ENCODE data around the gene MRC2.

DNA sequence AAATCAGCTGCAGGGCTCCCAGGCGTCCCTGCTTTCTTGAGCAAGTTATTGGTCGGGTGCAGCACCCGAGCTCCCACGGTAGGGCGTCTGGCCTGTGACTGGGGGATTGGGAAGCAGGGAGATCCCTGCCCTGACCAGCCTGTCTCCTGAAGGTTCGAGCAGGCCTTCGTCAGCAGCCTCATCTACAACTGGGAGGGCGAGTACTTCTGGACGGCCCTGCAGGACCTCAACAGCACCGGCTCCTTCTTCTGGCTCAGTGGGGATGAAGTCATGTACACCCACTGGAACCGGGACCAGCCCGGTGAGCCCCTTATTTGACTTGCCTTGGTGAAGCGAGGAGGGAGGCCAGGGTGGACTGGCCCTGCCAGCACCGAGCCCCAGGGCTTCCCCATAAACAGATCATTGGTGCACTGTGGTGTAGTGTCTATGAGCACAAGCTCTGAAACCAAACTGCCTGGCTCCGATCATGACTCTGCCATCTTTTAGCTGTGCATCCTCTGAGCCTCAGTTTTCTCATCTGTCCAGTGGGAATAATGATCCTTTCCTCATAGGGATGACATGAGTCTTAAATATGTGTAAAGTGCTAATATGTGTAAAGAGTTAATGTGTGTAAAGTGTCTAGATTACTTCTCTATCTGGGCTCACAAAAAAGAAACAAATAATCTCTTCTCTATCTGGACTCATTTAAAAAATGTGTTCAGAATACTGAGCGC, 48.9 kb downstream of the MRC2 start:
- TF ChIP-seq, protein P1, sequence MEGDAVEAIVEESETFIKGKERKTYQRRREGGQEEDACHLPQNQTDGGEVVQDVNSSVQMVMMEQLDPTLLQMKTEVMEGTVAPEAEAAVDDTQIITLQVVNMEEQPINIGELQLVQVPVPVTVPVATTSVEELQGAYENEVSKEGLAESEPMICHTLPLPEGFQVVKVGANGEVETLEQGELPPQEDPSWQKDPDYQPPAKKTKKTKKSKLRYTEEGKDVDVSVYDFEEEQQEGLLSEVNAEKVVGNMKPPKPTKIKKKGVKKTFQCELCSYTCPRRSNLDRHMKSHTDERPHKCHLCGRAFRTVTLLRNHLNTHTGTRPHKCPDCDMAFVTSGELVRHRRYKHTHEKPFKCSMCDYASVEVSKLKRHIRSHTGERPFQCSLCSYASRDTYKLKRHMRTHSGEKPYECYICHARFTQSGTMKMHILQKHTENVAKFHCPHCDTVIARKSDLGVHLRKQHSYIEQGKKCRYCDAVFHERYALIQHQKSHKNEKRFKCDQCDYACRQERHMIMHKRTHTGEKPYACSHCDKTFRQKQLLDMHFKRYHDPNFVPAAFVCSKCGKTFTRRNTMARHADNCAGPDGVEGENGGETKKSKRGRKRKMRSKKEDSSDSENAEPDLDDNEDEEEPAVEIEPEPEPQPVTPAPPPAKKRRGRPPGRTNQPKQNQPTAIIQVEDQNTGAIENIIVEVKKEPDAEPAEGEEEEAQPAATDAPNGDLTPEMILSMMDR (conservative IDR thresholded peaks at IDR 0.05; ENCODE audit: low read length): no peak
- no peak for TF ChIP-seq EZH2phosphoT487 (IDR thresholded peaks at IDR 0.05; ENCODE audit: borderline replicate concordance)

All from Loucy (cell line).